HL-60 (cell line): ENCODE data around the gene GOLGA3.

Experiments
- DNase-seq, 2 experiments: peaks; one replicate each; pipeline ENCODE4 v3.0.0-alpha.2; 2010 to 2020; ENCODE audit warnings: low read depth in 1 of 2, low spot score in 1 of 2
- H3K27ac ChIP-seq: fragments of 250-450 bp; sonication (Bioruptor Pico); replicated peaks from 2 replicates; pipeline ENCODE4 v1.5.1; 2020; ENCODE audit warnings: mild to moderate bottlenecking, moderate library complexity
- H3K27me3 ChIP-seq: fragments of 250-450 bp; sonication (Bioruptor Pico); 2 replicates; pipeline ENCODE4 v1.5.1; 2021; ENCODE audit warnings: mild to moderate bottlenecking, moderate library complexity; ENCODE audit not compliant: insufficient read depth, poor library complexity, severe bottlenecking
- H3K4me3 ChIP-seq: replicated peaks from 2 replicates; pipeline ENCODE4 v1.5.1; 2011; ENCODE audit warnings: mild to moderate bottlenecking, control low read depth, low read length; ENCODE audit not compliant: insufficient read depth
- CTCF ChIP-seq: IDR thresholded peaks from one replicate; pipeline ENCODE4 v1.5.1; 2011; ENCODE audit warnings: low read length, control low read depth, inconsistent platforms; ENCODE audit not compliant: insufficient read depth
- GABPA ChIP-seq: IDR thresholded peaks from 2 replicates; pipeline ENCODE4 v1.6.1; 2012; ENCODE audit warnings: low read depth
- POLR2AphosphoS5 ChIP-seq: IDR thresholded peaks from 2 replicates; pipeline ENCODE4 v1.6.1; 2012; ENCODE audit warnings: low read depth
- SPI1 ChIP-seq: IDR thresholded peaks from 2 replicates; pipeline ENCODE4 v1.6.1; 2012; ENCODE audit warnings: low read depth, mild to moderate bottlenecking, borderline replicate concordance
- TF ChIP-seq, protein P1 (sequence below): IDR thresholded peaks from 2 replicates; pipeline ENCODE4 v1.6.1; 2012; ENCODE audit warnings: low read depth; ENCODE audit not compliant: insufficient replicate concordance

The GOLGA3 gene

DNA sequence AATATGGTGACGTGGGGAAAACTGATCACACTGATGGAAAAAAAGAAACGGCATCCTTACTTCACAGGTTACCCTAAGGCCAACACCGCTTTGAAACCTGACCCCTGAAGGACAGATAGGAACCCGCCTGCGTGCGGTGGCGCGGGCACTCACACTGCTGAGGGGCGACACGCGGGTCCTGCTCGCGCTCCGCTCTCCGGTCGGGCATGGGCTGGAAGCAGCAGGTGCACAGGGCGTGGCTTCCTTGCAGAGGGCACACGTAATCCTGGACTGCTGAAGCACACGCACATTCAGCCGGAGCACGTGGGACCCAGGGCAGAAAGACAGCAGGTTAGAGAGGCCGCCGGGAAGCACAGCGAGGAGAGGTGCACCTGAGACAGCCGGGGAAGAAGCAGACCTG lies 22.8 kb upstream of the GOLGA3 start:
- no peaks in the 10 kb centered on the region for H3K27me3 ChIP-seq
- TF ChIP-seq POLR2AphosphoS5 (no peak), CTCF (no peak), GABPA (no peak), SPI1 (no peak)
- TF ChIP-seq, protein P1, sequence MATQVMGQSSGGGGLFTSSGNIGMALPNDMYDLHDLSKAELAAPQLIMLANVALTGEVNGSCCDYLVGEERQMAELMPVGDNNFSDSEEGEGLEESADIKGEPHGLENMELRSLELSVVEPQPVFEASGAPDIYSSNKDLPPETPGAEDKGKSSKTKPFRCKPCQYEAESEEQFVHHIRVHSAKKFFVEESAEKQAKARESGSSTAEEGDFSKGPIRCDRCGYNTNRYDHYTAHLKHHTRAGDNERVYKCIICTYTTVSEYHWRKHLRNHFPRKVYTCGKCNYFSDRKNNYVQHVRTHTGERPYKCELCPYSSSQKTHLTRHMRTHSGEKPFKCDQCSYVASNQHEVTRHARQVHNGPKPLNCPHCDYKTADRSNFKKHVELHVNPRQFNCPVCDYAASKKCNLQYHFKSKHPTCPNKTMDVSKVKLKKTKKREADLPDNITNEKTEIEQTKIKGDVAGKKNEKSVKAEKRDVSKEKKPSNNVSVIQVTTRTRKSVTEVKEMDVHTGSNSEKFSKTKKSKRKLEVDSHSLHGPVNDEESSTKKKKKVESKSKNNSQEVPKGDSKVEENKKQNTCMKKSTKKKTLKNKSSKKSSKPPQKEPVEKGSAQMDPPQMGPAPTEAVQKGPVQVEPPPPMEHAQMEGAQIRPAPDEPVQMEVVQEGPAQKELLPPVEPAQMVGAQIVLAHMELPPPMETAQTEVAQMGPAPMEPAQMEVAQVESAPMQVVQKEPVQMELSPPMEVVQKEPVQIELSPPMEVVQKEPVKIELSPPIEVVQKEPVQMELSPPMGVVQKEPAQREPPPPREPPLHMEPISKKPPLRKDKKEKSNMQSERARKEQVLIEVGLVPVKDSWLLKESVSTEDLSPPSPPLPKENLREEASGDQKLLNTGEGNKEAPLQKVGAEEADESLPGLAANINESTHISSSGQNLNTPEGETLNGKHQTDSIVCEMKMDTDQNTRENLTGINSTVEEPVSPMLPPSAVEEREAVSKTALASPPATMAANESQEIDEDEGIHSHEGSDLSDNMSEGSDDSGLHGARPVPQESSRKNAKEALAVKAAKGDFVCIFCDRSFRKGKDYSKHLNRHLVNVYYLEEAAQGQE, result no peak
- DNase-seq, result no peak

GRCh38 chr12:132850291-132850690 lies 21.6 kb upstream of the GOLGA3 start:
- DNase-seq, result no peak
- H3K4me3 ChIP-seq, result no peak overlapping the region
- TF ChIP-seq, protein P1, result no peak
- TF ChIP-seq SPI1 (no peak), CTCF (no peak), GABPA (no peak), POLR2AphosphoS5 (no peak)

More for the DNA sequence above, 22.8 kb upstream of the GOLGA3 start:
- H3K4me3 ChIP-seq, result no peak overlapping the region
- no peak overlapping the region for H3K27ac ChIP-seq

DNA sequence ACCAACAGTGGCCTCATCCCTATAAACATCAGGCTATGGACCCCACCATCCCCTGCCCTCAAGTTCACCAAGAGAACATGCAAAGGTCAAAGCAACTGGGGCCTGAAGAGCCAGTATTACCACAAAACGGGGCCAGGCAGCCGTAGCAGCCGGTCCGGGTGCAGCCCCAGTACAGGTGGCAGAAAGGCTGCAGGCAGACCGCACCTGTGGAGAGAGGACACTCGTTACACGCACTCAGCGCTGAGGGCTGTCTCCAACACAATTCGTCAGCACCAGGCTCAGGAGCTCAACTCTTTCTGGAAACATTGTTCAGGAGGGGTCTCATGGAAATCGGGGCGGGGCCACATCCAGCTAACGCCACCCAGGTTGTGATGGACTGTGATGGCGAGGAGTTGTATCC lies 19.9 kb upstream of the GOLGA3 start:
- no peak for DNase-seq
- Histone ChIP-seq H3K27me3 (no peaks in the 10 kb centered on the region), H3K27ac (no peak overlapping the region), H3K4me3 (no peak overlapping the region)
- TF ChIP-seq SPI1 (no peak), POLR2AphosphoS5 (no peak), CTCF (no peak), GABPA (no peak)
- TF ChIP-seq, protein P1, result no peak

More at GRCh38 chr12:132850291-132850690, 21.6 kb upstream of the GOLGA3 start:
- Histone ChIP-seq H3K27ac (no peak overlapping the region), H3K27me3 (no peaks in the 10 kb centered on the region)
